ENCODE measurements around the gene MAP1LC3B2. TPM values are rescaled to one million over a fixed set of nuclear protein-coding genes. Genes with fewer than 3 reads are reported as not detected.

MAP1LC3B2 gene
- polyA plus RNA-seq, 1 of the 3 experiments (the other 2 are of a cell fraction): 0.76 TPM

GRCh38 chr12:116600959-116601918, 42.1 kb downstream of the MAP1LC3B2 start:
- peaks cover 8 to 9% of the 10 kb centered on the region in 2 experiments; a peak in 2 of 4 replicates for H3K4me1 ChIP-seq (ENCODE audit: control insufficient read depth in 1 of 2, insufficient read depth in 2 of 2, low read depth in 1 of 2, low read length in 1 of 2)

DNA sequence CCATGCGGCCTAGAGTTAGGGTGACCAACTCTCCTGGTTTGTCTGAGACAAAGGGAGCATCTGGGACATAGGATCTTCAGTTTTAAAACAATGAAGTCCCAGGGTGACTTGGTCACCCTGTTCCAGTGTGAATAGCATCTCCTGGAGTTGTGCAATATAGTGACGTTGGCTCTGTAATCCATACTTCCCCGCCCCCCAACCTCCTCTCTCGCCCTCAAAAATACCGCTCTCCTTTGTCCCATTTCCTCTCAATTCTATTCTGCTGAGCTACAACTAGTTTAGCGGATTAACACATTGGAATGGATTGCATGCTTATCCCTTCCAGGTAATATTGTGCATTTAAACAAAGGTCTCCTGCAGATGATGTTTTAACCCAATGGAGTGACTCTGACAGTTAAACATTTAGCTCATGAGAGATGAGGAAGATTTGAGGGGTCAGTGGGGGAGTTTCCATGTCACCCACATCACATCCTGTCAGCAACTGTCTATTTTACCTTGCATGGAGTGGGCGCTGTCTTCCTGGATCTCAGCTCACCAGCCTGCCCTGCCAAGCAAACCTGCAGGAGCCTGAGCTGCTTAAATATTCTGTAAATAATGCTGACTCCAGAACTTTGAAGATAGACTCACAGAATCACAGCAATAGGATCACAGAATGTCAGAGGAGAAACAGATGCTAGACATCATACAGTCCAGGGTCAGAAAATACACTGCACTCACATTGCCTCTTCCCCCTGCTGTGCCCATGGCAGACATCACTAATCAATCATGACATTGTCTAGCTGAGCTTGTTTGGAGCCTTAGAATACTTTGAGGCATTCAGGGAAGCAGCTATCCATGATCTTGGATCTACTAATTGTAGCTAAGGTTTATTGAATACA, 43.0 kb downstream of the MAP1LC3B2 start:
- Histone ChIP-seq H2AFZ (ENCODE audit: low read depth) (no peak overlapping the region), H3K9me3 (no peaks in the 10 kb centered on the region), H3F3A (replicated peaks; ENCODE audit: insufficient read depth) (no peaks in the 10 kb centered on the region), H3K4me1 (ENCODE audit: control insufficient read depth in 1 of 2, insufficient read depth in 2 of 2, low read depth in 1 of 2, low read length in 1 of 2) (peaks cover 8 to 9% of the 10 kb centered on the region in 2 experiments; a peak in 2 of 4 replicates), H3K36me3 (replicated peaks in 1 of 2; ENCODE audit: control insufficient read depth in 1 of 2, insufficient read depth in 2 of 2, low read length in 1 of 2) (no peaks in the 10 kb centered on the region), H3K9me2 (no peaks in the 10 kb centered on the region), H4K20me1 (ENCODE audit: insufficient read depth) (no peaks in the 10 kb centered on the region), H3K79me2 (ENCODE audit: insufficient read depth) (no peaks in the 10 kb centered on the region), H3K4me2 (no peak overlapping the region), H3K27ac (ENCODE audit: low read depth in 2 of 2, low read length in 1 of 2) (no peak overlapping the region), H3K27me3 (ENCODE audit: insufficient read depth) (no peaks in the 10 kb centered on the region), H3K4me3 (ENCODE audit: low read depth in 2 of 2, low read length in 1 of 2) (no peak overlapping the region), H3K9ac (no peak overlapping the region)
- no peak for DNase-seq
- CTCF ChIA-PET: interaction anchor here (1.0 to 2.3 kb wide), 5 partner anchors 18 to 461 kb away, joined by 3 to 6 read pairs (median 5); no protein-coding TSS in a partner anchor
- WGBS (ENCODE audit: low lambda C conversion rate): 92% methylated on average over 7 of the region's 7 CpGs
- POLR2A ChIA-PET: no interaction called here
- TF ChIP-seq TAF1 (IDR thresholded peaks at IDR 0.05; ENCODE audit: borderline replicate concordance, low read depth, low read length) (no peak), FOXJ3 (CRISPR knock-in tag; IDR thresholded peaks at IDR 0.05) (no peak), TCF12 (IDR thresholded peaks at IDR 0.05) (no peak), FOXM1 (IDR thresholded peaks at IDR 0.05; ENCODE audit: low read depth) (no peak), TEAD4 (IDR thresholded peaks at IDR 0.05; ENCODE audit: borderline replicate concordance, insufficient read depth) (no peak), MXI1 (IDR thresholded peaks at IDR 0.05; ENCODE audit: low read depth, low read length) (no peak), SIN3A (IDR thresholded peaks at IDR 0.05; ENCODE audit: borderline replicate concordance, low read depth, low read length) (no peak), RAD21 (IDR thresholded peaks at IDR 0.05; ENCODE audit: low read length) (no peak), MEF2A (IDR thresholded peaks at IDR 0.05; ENCODE audit: borderline replicate concordance, low read depth) (no peak)
- TF ChIP-seq, protein P1, sequence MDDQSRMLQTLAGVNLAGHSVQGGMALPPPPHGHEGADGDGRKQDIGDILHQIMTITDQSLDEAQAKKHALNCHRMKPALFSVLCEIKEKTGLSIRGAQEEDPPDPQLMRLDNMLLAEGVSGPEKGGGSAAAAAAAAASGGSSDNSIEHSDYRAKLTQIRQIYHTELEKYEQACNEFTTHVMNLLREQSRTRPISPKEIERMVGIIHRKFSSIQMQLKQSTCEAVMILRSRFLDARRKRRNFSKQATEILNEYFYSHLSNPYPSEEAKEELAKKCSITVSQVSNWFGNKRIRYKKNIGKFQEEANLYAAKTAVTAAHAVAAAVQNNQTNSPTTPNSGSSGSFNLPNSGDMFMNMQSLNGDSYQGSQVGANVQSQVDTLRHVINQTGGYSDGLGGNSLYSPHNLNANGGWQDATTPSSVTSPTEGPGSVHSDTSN (IDR thresholded peaks at IDR 0.05): no peak

More at GRCh38 chr12:116600959-116601918, 42.1 kb downstream of the MAP1LC3B2 start:
- H3K27ac ChIP-seq (ENCODE audit: low read depth in 2 of 2, low read length in 1 of 2): no peak overlapping the region
- no peak overlapping the region for H2AFZ ChIP-seq (ENCODE audit: low read depth)
- no peaks in the 10 kb centered on the region for H3K9me2 ChIP-seq
- H3K4me3 ChIP-seq (ENCODE audit: low read depth in 2 of 2, low read length in 1 of 2): no peak overlapping the region
- POLR2A ChIA-PET: no interaction called here
- no peaks in the 10 kb centered on the region for H3K79me2 ChIP-seq (ENCODE audit: insufficient read depth)
- no peaks in the 10 kb centered on the region for H3K36me3 ChIP-seq (replicated peaks in 1 of 2; ENCODE audit: control insufficient read depth in 1 of 2, insufficient read depth in 2 of 2, low read length in 1 of 2)
- H4K20me1 ChIP-seq (ENCODE audit: insufficient read depth): no peaks in the 10 kb centered on the region
- H3K4me2 ChIP-seq: no peak overlapping the region
- TF ChIP-seq EP300 (IDR thresholded peaks at IDR 0.05; ENCODE audit: borderline replicate concordance in 1 of 2, low read depth in 1 of 2, low read length in 1 of 2) (no peak), FOSL2 (IDR thresholded peaks at IDR 0.05; ENCODE audit: borderline replicate concordance, low read depth) (peak; percentile 53; the same call in 1 of the 2 replicates), USF2 (IDR thresholded peaks at IDR 0.05; ENCODE audit: borderline replicate concordance, low read depth, low read length) (no peak)
- no peaks in the 10 kb centered on the region for H3F3A ChIP-seq (replicated peaks; ENCODE audit: insufficient read depth)
- WGBS (ENCODE audit: low lambda C conversion rate): 91% methylated on average over 5 of the region's 5 CpGs
- H3K9ac ChIP-seq: no peak overlapping the region
- H3K9me3 ChIP-seq: no peaks in the 10 kb centered on the region
- H3K27me3 ChIP-seq (ENCODE audit: insufficient read depth): no peaks in the 10 kb centered on the region
- CTCF ChIA-PET: interaction anchor here (1.0 to 2.3 kb wide), 11 partner anchors 8 to 589 kb away, joined by 3 to 11 read pairs (median 4); no protein-coding TSS in a partner anchor
- DNase-seq: no peak

Data from SK-N-SH (cell line).